Measurements from ENCODE around the gene SLC29A3. TPM values are rescaled to one million over a fixed set of nuclear protein-coding genes. Genes with fewer than 3 reads are reported as not detected.

The SLC29A3 gene
- total and polyA plus RNA-seq, 2 experiments from 2014 or later, result 10.3 to 12.3 TPM

- peak; percentile 91 for DNase-seq (ENCODE audit: low spot score)
- TF ChIP-seq ZNF331 (CRISPR knock-in tag; IDR thresholded peaks at IDR 0.05; ENCODE audit: low read depth) (no peak), EZH2 (IDR thresholded peaks at IDR 0.05; ENCODE audit: low read depth, unreplicated experiment) (no peak), EZH2phosphoT487 (IDR thresholded peaks at IDR 0.05; ENCODE audit: unreplicated experiment) (no peak), JUNB (IDR thresholded peaks at IDR 0.05; ENCODE audit: unreplicated experiment) (no peak), CTCF (conservative IDR thresholded peaks at IDR 0.05; ENCODE audit: low read depth in 2 of 2) (peak in 1 of 2 experiments; percentile 79; a peak in 3 of 4 replicates), POLR2AphosphoS5 (IDR thresholded peaks at IDR 0.05; ENCODE audit: low read depth) (no peak), REST (IDR thresholded peaks at IDR 0.05; ENCODE audit: unreplicated experiment) (no peak), STAT1 (IDR thresholded peaks at IDR 0.05; ENCODE audit: unreplicated experiment) (no peak)
- no peaks in the 10 kb centered on the region for H3K36me3 ChIP-seq (ENCODE audit: insufficient read depth)
- H2AFZ ChIP-seq, result peak overlapping the region; percentile 93
- Mint-ChIP-seq H3K27ac (no peak overlapping the region), H3K4me3 (peak overlapping the region; percentile 70), H3K9me3 (no peaks in the 10 kb centered on the region), H3K4me1 (peaks cover 18% of the 10 kb centered on the region), H3K36me3 (ENCODE audit: low read depth) (no peaks in the 10 kb centered on the region), H3K27me3 (ENCODE audit: insufficient read depth, low read depth, poor library complexity) (peaks cover 44% of the 10 kb centered on the region)
- peak overlapping the region; percentile 84 for H3K4me2 ChIP-seq
- 0 out of 2 replicates have a peak, but pooled peaks cover 3% of the 10 kb centered on the region for H3F3A ChIP-seq (replicated peaks; ENCODE audit: low read depth)
- H4K20me1 ChIP-seq (replicated peaks; ENCODE audit: insufficient read depth), result 0 out of 2 replicates have a peak, but pooled peaks cover 5% of the 10 kb centered on the region
- peaks cover 21% of the 10 kb centered on the region for H3K4me1 ChIP-seq (ENCODE audit: insufficient read depth)
- no peak overlapping the region for H3K27ac ChIP-seq (ENCODE audit: low read depth)
- peaks cover 48% of the 10 kb centered on the region for H3K27me3 ChIP-seq (ENCODE audit: insufficient read depth)
- H3K4me3 ChIP-seq, result peak overlapping the region; percentile 75
- H3K79me2 ChIP-seq (replicated peaks; ENCODE audit: insufficient read depth), result no peaks in the 10 kb centered on the region
- H3K9me2 ChIP-seq (ENCODE audit: insufficient read depth), result no peaks in the 10 kb centered on the region
- ATAC-seq, result peak; percentile 86
Measured at GRCh38 chr10:71396084-71396710, 77.1 kb downstream of the SLC29A3 start.

GRCh38 chr10:71396711-71397295 lies 77.7 kb downstream of the SLC29A3 start, which contains the start of gene CDH23:
Gene CDH23 (plus strand): TSS chr10:71396920. CDS start chr10:71439832, 42,912 bp downstream.
- peaks cover 48% of the 10 kb centered on the region for H3K27me3 ChIP-seq (ENCODE audit: insufficient read depth)

More at GRCh38 chr10:71396711-71397295, 77.7 kb downstream of the SLC29A3 start, which contains the start of gene CDH23:
- Mint-ChIP-seq H3K9me3 (no peaks in the 10 kb centered on the region), H3K36me3 (ENCODE audit: low read depth) (no peaks in the 10 kb centered on the region), H3K4me1 (peaks cover 18% of the 10 kb centered on the region), H3K27ac (no peak within 1 kb of the TSS), H3K27me3 (ENCODE audit: insufficient read depth, low read depth, poor library complexity) (peaks cover 41% of the 10 kb centered on the region), H3K4me3 (peak within 1 kb of the TSS; percentile 73)
- Histone ChIP-seq H3K27ac (ENCODE audit: low read depth) (no peak within 1 kb of the TSS), H3K4me1 (ENCODE audit: insufficient read depth) (peaks cover 21% of the 10 kb centered on the region), H3K36me3 (ENCODE audit: insufficient read depth) (no peaks in the 10 kb centered on the region), H3K79me2 (replicated peaks; ENCODE audit: insufficient read depth) (no peaks in the 10 kb centered on the region), H3F3A (replicated peaks; ENCODE audit: low read depth) (0 out of 2 replicates have a peak, but pooled peaks cover 3% of the 10 kb centered on the region), H3K4me2 (peak within 1 kb of the TSS; percentile 96), H3K9me2 (ENCODE audit: insufficient read depth) (no peaks in the 10 kb centered on the region), H4K20me1 (replicated peaks; ENCODE audit: insufficient read depth) (0 out of 2 replicates have a peak, but pooled peaks cover 5% of the 10 kb centered on the region), H3K4me3 (peak within 1 kb of the TSS; percentile 75), H2AFZ (peak within 1 kb of the TSS; percentile 93)
- TF ChIP-seq POLR2AphosphoS5 (IDR thresholded peaks at IDR 0.05; ENCODE audit: low read depth), result 0 out of 2 replicates have a peak, but pooled peaks have one; percentile 25
- no peak for TF ChIP-seq EZH2 (IDR thresholded peaks at IDR 0.05; ENCODE audit: low read depth, unreplicated experiment)
- no peak for TF ChIP-seq NANOG (IDR thresholded peaks at IDR 0.05; ENCODE audit: borderline replicate concordance)
- peak; percentile 23 for ATAC-seq
- peak; percentile 78 for DNase-seq (ENCODE audit: low spot score)

Data from GM23338 (cell line).